Thyroid gland (tissue), 4 donors: ENCODE results near the gene RASA3.

Experiments used
- POLR2A ChIP-seq, 2 donors: fragments of 450-650 bp; IDR thresholded peaks; one replicate each; pipeline ENCODE4 v1.6.1; 2017; ENCODE audit warnings: antibody characterized with exemption in 2 of 2, mild to moderate bottlenecking in 2 of 2, moderate library complexity in 1 of 2
- TF ChIP-seq, protein P1 (sequence below), 6 experiments: fragments of 200-600 bp in 3 of 6; fragments of 450-650 bp in 3 of 6; sonication (generic) in 3 of 6; IDR thresholded peaks; one replicate each; pipeline ENCODE4 v1.5.1; 2016 to 2019; ENCODE audit warnings: antibody characterized with exemption in 6 of 6, mild to moderate bottlenecking in 2 of 6, inconsistent platforms in 1 of 6, moderate library complexity in 1 of 6

GRCh38 chr13:114055766-114056165 lies 76.7 kb downstream of the RASA3 start:
- TF ChIP-seq, protein P1, sequence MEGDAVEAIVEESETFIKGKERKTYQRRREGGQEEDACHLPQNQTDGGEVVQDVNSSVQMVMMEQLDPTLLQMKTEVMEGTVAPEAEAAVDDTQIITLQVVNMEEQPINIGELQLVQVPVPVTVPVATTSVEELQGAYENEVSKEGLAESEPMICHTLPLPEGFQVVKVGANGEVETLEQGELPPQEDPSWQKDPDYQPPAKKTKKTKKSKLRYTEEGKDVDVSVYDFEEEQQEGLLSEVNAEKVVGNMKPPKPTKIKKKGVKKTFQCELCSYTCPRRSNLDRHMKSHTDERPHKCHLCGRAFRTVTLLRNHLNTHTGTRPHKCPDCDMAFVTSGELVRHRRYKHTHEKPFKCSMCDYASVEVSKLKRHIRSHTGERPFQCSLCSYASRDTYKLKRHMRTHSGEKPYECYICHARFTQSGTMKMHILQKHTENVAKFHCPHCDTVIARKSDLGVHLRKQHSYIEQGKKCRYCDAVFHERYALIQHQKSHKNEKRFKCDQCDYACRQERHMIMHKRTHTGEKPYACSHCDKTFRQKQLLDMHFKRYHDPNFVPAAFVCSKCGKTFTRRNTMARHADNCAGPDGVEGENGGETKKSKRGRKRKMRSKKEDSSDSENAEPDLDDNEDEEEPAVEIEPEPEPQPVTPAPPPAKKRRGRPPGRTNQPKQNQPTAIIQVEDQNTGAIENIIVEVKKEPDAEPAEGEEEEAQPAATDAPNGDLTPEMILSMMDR (IDR thresholded peaks at IDR 0.05), result no peak
- TF ChIP-seq POLR2A (IDR thresholded peaks at IDR 0.05), result no peak
